Measurements from ENCODE around the gene CANT1. TPM values are rescaled to one million over a fixed set of nuclear protein-coding genes. Genes with fewer than 3 reads are reported as not detected.
A peak's percentile ranks its signal among the peaks of the same experiment; 100 is the strongest.

Gene CANT1
- total RNA-seq, 5 donors from 2014 or later (not counting 1 experiment from before 2014, with no cell fraction given) = 46.2 to 63.1 (median 57.7) TPM

- peak overlapping the region; percentile 64 to 86 (median 85) for H3K4me3 Mint-ChIP-seq
- peaks cover 20 to 57% of the 10 kb centered on the region in 2 experiments for H3K4me1 ChIP-seq (ENCODE audit: control insufficient read depth in 1 of 2, extremely low read depth in 1 of 2, insufficient read depth in 2 of 2, low read length in 2 of 2)
- no peak for DNase-seq
- no peak for ATAC-seq (replicated peaks in 1 of 4)
- POLR2A ChIA-PET = no interaction called here
- no peaks in the 10 kb centered on the region for H3K27me3 Mint-ChIP-seq
- H3K27ac Mint-ChIP-seq = peak overlapping the region; percentile 59 to 78
- no peaks in the 10 kb centered on the region for H3K9me3 Mint-ChIP-seq
- no peaks in the 10 kb centered on the region for H3K9me3 ChIP-seq
- 92% methylated on average over 7 of the region's 19 CpGs for WGBS (ENCODE audit: insufficient coverage)
- H3K27ac ChIP-seq (ENCODE audit: low read length) = no peak overlapping the region
- H3K4me1 Mint-ChIP-seq = peaks cover 61 to 65% (median 61%) of the 10 kb centered on the region in 3 donors
- peaks cover 0 to 18% of the 10 kb centered on the region in 2 donors for H3K36me3 ChIP-seq (ENCODE audit: control insufficient read depth in 2 of 2, extremely low read depth in 1 of 2, insufficient read depth in 1 of 2, low read length in 1 of 2)
- H3K4me3 ChIP-seq (ENCODE audit: control insufficient read depth in 1 of 2, extremely low read depth in 1 of 2, low read length in 1 of 2) = no peak overlapping the region
- peaks cover 5% of the 10 kb centered on the region for H3K36me3 Mint-ChIP-seq
- CTCF ChIA-PET = no interaction called here
- H3K27me3 ChIP-seq (replicated peaks in 1 of 2; ENCODE audit: control insufficient read depth in 2 of 2, extremely low read depth in 1 of 2, insufficient read depth in 2 of 2, low read length in 1 of 2) = no peaks in the 10 kb centered on the region
Observed at GRCh38 chr17:79006794-79007503, 2.6 kb downstream of the CANT1 start.

DNA sequence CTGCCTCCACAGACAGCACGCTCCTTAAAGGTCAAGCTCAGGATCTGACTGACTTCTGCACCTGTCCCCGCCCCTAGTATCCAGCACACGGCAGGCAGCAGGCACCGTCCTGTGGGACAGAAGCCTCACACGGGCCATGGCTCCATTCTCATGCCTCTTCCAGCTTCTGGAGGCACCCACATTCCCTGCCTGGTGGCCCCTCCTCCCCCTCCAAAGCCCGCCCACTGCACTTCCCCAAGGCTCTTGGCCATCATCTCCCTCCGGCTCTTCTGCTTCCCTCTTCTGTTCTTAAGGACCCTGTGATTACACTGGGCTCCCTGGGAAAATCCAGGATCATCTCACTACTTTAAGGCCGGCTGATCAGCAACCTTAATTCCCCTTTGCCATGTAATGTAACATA lies 3.5 kb downstream of the CANT1 start:
- ChIA-PET POLR2A (no interaction called here), CTCF (interaction anchor here in 1 of 2 donors (0.9 kb wide), 1 partner anchor 18 kb away, joined by 3 read pairs; no protein-coding TSS in a partner anchor)
- H3K36me3 ChIP-seq (ENCODE audit: control insufficient read depth in 2 of 2, extremely low read depth in 1 of 2, insufficient read depth in 1 of 2, low read length in 1 of 2) = peaks cover 0 to 18% of the 10 kb centered on the region in 2 donors
- Mint-ChIP-seq H3K36me3 (peaks cover 5% of the 10 kb centered on the region), H3K27ac (peak overlapping the region; percentile 27 to 84), H3K4me3 (peak overlapping the region; percentile 6 to 85 (median 45)), H3K4me1 (peaks cover 62 to 69% (median 67%) of the 10 kb centered on the region in 3 donors), H3K27me3 (no peaks in the 10 kb centered on the region), H3K9me3 (no peaks in the 10 kb centered on the region)
- 83% methylated on average over 7 of the region's 8 CpGs for WGBS (ENCODE audit: insufficient coverage)
- H3K4me3 ChIP-seq (ENCODE audit: control insufficient read depth in 1 of 2, extremely low read depth in 1 of 2, low read length in 1 of 2) = no peak overlapping the region
- no peak for DNase-seq
- peaks cover 20 to 57% of the 10 kb centered on the region in 2 experiments for H3K4me1 ChIP-seq (ENCODE audit: control insufficient read depth in 1 of 2, extremely low read depth in 1 of 2, insufficient read depth in 2 of 2, low read length in 2 of 2)
- no peaks in the 10 kb centered on the region for H3K27me3 ChIP-seq (replicated peaks in 1 of 2; ENCODE audit: control insufficient read depth in 2 of 2, extremely low read depth in 1 of 2, insufficient read depth in 2 of 2, low read length in 1 of 2)
- ATAC-seq (replicated peaks in 1 of 4) = no peak
- peak overlapping the region; percentile 9 for H3K27ac ChIP-seq (ENCODE audit: low read length)
- H3K9me3 ChIP-seq = no peaks in the 10 kb centered on the region

DNA sequence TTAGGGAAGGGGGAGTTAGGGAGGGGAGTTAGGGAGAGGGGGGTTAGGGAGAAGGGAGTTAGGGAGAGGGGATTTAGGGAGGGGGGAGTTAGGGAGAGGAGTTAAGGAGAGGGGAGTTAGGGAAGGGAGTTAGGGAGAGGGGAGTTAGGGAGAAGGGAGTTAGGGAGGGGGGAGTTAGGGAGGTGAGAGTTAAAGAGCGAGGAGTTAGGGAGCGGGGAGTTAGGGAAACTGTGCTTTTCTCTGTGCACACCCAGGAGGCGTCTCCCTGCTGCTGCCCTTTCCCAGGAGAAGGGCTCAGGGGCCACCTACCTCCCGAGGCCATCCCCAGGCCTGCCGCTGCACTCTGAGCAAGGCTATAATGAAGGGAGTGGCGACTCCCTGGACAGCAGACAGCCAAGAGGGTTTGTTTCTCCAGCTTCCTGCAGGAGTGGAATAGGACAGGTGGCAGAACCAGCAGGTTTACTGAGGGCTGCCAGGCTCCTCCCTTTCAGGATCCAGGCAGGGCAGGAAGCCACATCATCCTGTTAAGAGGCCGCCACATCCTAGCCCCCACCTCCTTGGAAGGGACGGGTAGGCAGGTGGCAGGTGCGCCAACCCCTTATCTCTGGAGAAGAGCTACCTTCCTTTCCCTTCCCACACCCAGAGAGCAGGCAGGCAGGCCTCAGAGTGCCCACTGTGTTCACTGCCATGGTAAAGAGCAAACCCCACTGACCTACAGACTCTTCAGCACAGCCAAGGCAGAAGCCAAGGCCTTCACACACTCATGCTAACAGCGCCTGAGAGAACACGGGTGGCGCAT lies 4.3 kb downstream of the CANT1 start:
- Mint-ChIP-seq H3K4me3 (peak overlapping the region in 2 of 3 donors; percentile 28 to 85), H3K9me3 (no peaks in the 10 kb centered on the region), H3K4me1 (peaks cover 57 to 65% (median 62%) of the 10 kb centered on the region in 3 donors), H3K36me3 (peaks cover 7% of the 10 kb centered on the region), H3K27me3 (no peaks in the 10 kb centered on the region), H3K27ac (peak overlapping the region; percentile 27 to 84)
- H3K27ac ChIP-seq (ENCODE audit: low read length) = peak overlapping the region; percentile 9
- no peaks in the 10 kb centered on the region for H3K9me3 ChIP-seq
- no peaks in the 10 kb centered on the region for H3K27me3 ChIP-seq (replicated peaks in 1 of 2; ENCODE audit: control insufficient read depth in 2 of 2, extremely low read depth in 1 of 2, insufficient read depth in 2 of 2, low read length in 1 of 2)
- ATAC-seq (replicated peaks in 1 of 4) (peak in 2 of 4 experiments; percentile 8 to 22), DNase-seq (peak in 7 of 35 experiments; percentile 11 to 37 (median 25))
- H3K4me3 ChIP-seq (ENCODE audit: control insufficient read depth in 1 of 2, extremely low read depth in 1 of 2, low read length in 1 of 2) = peak overlapping the region in 1 of 2 donors; percentile 23
- peaks cover 0 to 23% of the 10 kb centered on the region in 2 donors for H3K36me3 ChIP-seq (ENCODE audit: control insufficient read depth in 2 of 2, extremely low read depth in 1 of 2, insufficient read depth in 1 of 2, low read length in 1 of 2)
- 67% methylated on average over 12 of the region's 12 CpGs for WGBS (ENCODE audit: insufficient coverage)
- peaks cover 20 to 55% of the 10 kb centered on the region in 2 experiments for H3K4me1 ChIP-seq (ENCODE audit: control insufficient read depth in 1 of 2, extremely low read depth in 1 of 2, insufficient read depth in 2 of 2, low read length in 2 of 2)
- CTCF ChIA-PET = interaction anchor here in 1 of 2 donors (0.9 kb wide), 1 partner anchor 17 kb away, joined by 3 read pairs; no protein-coding TSS in a partner anchor
- POLR2A ChIA-PET = no interaction called here

DNA sequence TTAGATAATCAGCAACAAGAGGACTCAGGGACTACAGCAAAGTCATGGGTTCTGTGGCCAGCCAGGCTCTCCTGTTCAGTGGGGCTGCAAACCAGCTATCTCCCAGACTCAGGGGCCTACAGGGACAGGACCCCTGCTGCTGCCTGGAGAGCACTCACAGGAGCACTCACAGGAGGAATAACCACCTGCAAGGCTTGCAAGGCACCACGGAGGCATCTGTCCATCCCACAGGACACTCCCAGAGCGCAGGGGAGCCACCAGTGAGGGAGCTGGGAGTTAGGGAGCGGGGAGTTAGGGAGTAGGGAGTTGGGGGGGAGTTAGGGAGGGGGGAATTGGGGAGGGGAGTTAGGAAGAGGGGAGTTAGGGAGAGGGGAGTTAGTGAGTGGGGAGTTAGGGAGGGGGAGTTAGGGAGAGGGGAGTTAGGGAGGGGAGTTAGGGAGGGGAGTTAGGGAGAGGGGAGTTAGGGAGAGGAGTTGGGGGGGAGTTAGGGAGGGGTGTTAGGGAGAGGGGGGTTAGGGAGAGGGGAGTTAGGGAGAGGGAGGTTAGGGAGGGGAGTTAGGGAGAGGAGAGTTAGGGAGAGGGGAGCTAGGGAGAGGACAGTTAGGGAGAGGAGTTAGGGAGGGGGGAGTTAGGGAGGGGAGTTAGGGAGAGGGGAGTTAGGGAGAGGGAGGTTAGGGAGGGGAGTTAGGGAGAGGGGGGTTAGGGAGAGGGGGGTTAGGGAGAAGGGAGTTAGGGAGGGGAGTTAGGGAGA lies 5.7 kb downstream of the CANT1 start:
- H3K4me3 Mint-ChIP-seq = no peak overlapping the region
- H3K27me3 Mint-ChIP-seq = no peaks in the 10 kb centered on the region
- Histone ChIP-seq H3K27ac (ENCODE audit: low read length) (no peak overlapping the region), H3K4me3 (ENCODE audit: control insufficient read depth in 1 of 2, extremely low read depth in 1 of 2, low read length in 1 of 2) (no peak overlapping the region), H3K9me3 (no peaks in the 10 kb centered on the region), H3K36me3 (ENCODE audit: control insufficient read depth in 2 of 2, extremely low read depth in 1 of 2, insufficient read depth in 1 of 2, low read length in 1 of 2) (peaks cover 0 to 29% of the 10 kb centered on the region in 2 donors), H3K4me1 (ENCODE audit: control insufficient read depth in 1 of 2, extremely low read depth in 1 of 2, insufficient read depth in 2 of 2, low read length in 2 of 2) (peaks cover 20 to 44% of the 10 kb centered on the region in 2 experiments), H3K27me3 (replicated peaks in 1 of 2; ENCODE audit: control insufficient read depth in 2 of 2, extremely low read depth in 1 of 2, insufficient read depth in 2 of 2, low read length in 1 of 2) (no peaks in the 10 kb centered on the region)
- no peak for DNase-seq
- H3K36me3 Mint-ChIP-seq = peaks cover 11% of the 10 kb centered on the region
- no peaks in the 10 kb centered on the region for H3K9me3 Mint-ChIP-seq
- CTCF ChIA-PET = no interaction called here
- H3K4me1 Mint-ChIP-seq = peaks cover 51 to 63% (median 57%) of the 10 kb centered on the region in 3 donors
- peak overlapping the region in 1 of 2 donors; percentile 34 for H3K27ac Mint-ChIP-seq
- 100% methylated on average over 2 of the region's 3 CpGs for WGBS (ENCODE audit: insufficient coverage)
- POLR2A ChIA-PET = no interaction called here
- ATAC-seq (replicated peaks in 1 of 4) = no peak

DNA sequence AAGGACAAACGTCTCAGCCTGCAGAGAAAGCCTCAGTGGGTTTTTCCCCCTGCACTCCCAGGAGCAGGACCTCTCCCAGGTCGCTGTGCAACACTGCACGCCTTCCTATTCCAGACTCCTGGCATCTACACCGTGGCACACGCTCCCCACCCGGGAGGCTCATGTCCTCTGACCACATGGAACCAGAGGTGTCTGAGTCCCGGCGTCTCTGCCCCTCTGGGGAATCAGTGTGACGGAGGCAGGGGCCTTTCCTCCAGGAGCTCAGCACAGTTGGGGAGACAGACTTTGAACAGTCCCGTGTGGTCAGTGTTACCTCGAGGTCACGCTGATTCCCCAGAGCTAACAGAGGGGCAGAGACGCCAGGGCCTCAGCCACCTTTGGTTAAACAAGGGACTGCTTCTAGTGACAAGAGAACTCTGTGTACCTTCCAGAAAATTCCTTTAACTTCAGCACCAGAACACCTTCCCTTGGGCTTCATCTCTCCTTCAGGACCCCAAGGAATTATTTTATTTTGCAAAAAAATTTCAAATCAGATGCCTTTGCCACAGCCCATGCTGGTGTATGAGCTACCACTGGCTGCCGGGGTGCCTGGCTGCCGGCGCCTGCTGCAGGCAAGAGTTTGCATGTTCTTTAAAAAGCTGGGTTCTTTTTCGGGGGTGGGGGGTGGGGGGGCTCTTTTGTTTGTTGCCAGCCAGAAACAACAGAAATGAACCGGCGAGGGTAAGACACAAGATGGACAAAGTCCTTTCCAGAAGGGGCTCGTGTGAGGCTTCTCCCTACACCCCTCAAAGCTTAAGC lies 6.6 kb downstream of the CANT1 start:
- Histone ChIP-seq H3K4me1 (ENCODE audit: control insufficient read depth in 1 of 2, extremely low read depth in 1 of 2, insufficient read depth in 2 of 2, low read length in 2 of 2) (peaks cover 14 to 36% of the 10 kb centered on the region in 2 experiments), H3K27ac (ENCODE audit: low read length) (no peak overlapping the region), H3K27me3 (replicated peaks in 1 of 2; ENCODE audit: control insufficient read depth in 2 of 2, extremely low read depth in 1 of 2, insufficient read depth in 2 of 2, low read length in 1 of 2) (no peaks in the 10 kb centered on the region), H3K4me3 (ENCODE audit: control insufficient read depth in 1 of 2, extremely low read depth in 1 of 2, low read length in 1 of 2) (no peak overlapping the region), H3K9me3 (no peaks in the 10 kb centered on the region), H3K36me3 (ENCODE audit: control insufficient read depth in 2 of 2, extremely low read depth in 1 of 2, insufficient read depth in 1 of 2, low read length in 1 of 2) (peaks cover 0 to 30% of the 10 kb centered on the region in 2 donors)
- ATAC-seq (replicated peaks in 1 of 4) (no peak), DNase-seq (no peak)
- H3K4me3 Mint-ChIP-seq = no peak overlapping the region
- H3K9me3 Mint-ChIP-seq = no peaks in the 10 kb centered on the region
- ChIA-PET POLR2A (interaction anchor here in 1 of 2 donors (0.6 kb wide), 1 partner anchor 651 kb away, joined by 6 read pairs; no protein-coding TSS in a partner anchor), CTCF (no interaction called here)
- WGBS (ENCODE audit: insufficient coverage) = 91% methylated on average over 12 of the region's 20 CpGs
- peak overlapping the region in 1 of 2 donors; percentile 52 for H3K27ac Mint-ChIP-seq
- H3K27me3 Mint-ChIP-seq = no peaks in the 10 kb centered on the region
- H3K4me1 Mint-ChIP-seq = peaks cover 43 to 54% (median 48%) of the 10 kb centered on the region in 3 donors
- H3K36me3 Mint-ChIP-seq = peaks cover 12% of the 10 kb centered on the region
